ENCODE results near the gene PCDHGA8.
"Not testable (repeated sequence)": the region's sequence is repeated elsewhere in the genome, so short reads cannot be mapped to it uniquely, and the experiment has no call there.

PCDHGA8 gene

DNA sequence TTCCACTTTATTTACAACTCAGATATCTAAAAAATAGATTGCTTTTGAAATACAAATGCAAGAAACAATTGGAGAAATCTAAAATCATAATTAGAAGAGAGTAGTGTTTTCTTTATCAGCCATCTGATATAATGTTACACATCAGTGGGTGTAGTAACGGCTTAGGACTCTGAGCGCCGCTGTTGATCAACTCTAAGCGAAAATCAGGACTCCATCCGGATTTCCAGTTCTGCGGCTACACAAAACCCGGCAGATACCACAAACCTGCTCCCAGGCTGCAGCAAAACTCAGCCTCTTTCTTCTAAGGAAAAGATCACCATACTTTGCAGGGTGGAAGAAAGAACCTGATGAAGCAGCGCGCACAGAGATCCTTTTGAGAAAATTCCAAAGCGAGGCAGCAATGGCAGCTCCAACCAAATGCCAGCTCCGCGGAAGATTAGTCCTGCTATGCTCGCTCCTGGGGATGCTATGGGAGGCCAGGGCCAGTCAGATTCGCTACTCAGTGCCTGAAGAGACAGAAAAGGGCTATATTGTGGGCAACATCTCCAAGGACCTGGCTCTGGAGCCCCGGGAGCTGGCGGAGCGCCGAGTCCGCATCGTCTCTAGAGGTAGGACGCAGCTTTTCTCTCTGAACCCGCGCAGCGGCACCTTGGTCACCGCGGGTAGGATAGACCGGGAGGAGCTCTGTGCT lies 10.3 kb downstream of the PCDHGA8 start, which contains the start of gene PCDHGA9:
PCDHGA9 (plus strand) TSS at position 226 of the 691 bp plus-strand sequence; CDS start at position 401, 175 bp downstream.
- H3K4me3 ChIP-seq (ENCODE audit: low read length, poor library complexity, severe bottlenecking) = no peak within 1 kb of the TSS
- H3K9me3 ChIP-seq (ENCODE audit: insufficient read depth, low read depth, low read length) = no peaks in the 10 kb centered on the region
- H4K20me1 ChIP-seq (ENCODE audit: insufficient read depth, low read length, poor library complexity, severe bottlenecking) = no peaks in the 10 kb centered on the region
- H3K36me3 ChIP-seq (ENCODE audit: insufficient read depth, low read length) = no peaks in the 10 kb centered on the region
- no peak within 1 kb of the TSS for H3K4me2 ChIP-seq (ENCODE audit: low read depth, low read length, poor library complexity, severe bottlenecking)
- H3F3A ChIP-seq (ENCODE audit: low read depth) = no peaks in the 10 kb centered on the region
- H3K79me2 ChIP-seq (ENCODE audit: insufficient read depth, low read length) = no peaks in the 10 kb centered on the region
- TF ChIP-seq, protein P1, sequence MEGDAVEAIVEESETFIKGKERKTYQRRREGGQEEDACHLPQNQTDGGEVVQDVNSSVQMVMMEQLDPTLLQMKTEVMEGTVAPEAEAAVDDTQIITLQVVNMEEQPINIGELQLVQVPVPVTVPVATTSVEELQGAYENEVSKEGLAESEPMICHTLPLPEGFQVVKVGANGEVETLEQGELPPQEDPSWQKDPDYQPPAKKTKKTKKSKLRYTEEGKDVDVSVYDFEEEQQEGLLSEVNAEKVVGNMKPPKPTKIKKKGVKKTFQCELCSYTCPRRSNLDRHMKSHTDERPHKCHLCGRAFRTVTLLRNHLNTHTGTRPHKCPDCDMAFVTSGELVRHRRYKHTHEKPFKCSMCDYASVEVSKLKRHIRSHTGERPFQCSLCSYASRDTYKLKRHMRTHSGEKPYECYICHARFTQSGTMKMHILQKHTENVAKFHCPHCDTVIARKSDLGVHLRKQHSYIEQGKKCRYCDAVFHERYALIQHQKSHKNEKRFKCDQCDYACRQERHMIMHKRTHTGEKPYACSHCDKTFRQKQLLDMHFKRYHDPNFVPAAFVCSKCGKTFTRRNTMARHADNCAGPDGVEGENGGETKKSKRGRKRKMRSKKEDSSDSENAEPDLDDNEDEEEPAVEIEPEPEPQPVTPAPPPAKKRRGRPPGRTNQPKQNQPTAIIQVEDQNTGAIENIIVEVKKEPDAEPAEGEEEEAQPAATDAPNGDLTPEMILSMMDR (conservative IDR thresholded peaks at IDR 0.05; ENCODE audit: low read length) = peak; percentile 36
- no peak for TF ChIP-seq EZH2phosphoT487 (IDR thresholded peaks at IDR 0.05; ENCODE audit: borderline replicate concordance)
- no peak within 1 kb of the TSS for H2AFZ ChIP-seq (ENCODE audit: low read length)
- no peaks in the 10 kb centered on the region for H3K4me1 ChIP-seq (ENCODE audit: insufficient read depth, low read length, poor library complexity, severe bottlenecking)
- no peaks in the 10 kb centered on the region for H3K27me3 ChIP-seq (ENCODE audit: insufficient read depth, low read length, poor library complexity, severe bottlenecking)
- no peaks in the 10 kb centered on the region for H3K9me2 ChIP-seq (replicated peaks; ENCODE audit: low read depth, low read length)
- no peak within 1 kb of the TSS for H3K9ac ChIP-seq (ENCODE audit: low read depth, low read length, poor library complexity, severe bottlenecking)

- Histone ChIP-seq H3K4me3 (ENCODE audit: low read length, poor library complexity, severe bottlenecking) (no peak overlapping the region), H3F3A (ENCODE audit: low read depth) (no peaks in the 10 kb centered on the region), H4K20me1 (ENCODE audit: insufficient read depth, low read length, poor library complexity, severe bottlenecking) (no peaks in the 10 kb centered on the region), H3K9ac (ENCODE audit: low read depth, low read length, poor library complexity, severe bottlenecking) (no peak overlapping the region), H3K27me3 (ENCODE audit: insufficient read depth, low read length, poor library complexity, severe bottlenecking) (no peaks in the 10 kb centered on the region), H3K79me2 (ENCODE audit: insufficient read depth, low read length) (no peaks in the 10 kb centered on the region), H3K36me3 (ENCODE audit: insufficient read depth, low read length) (no peaks in the 10 kb centered on the region), H3K4me2 (ENCODE audit: low read depth, low read length, poor library complexity, severe bottlenecking) (no peak overlapping the region), H3K9me2 (replicated peaks; ENCODE audit: low read depth, low read length) (no peaks in the 10 kb centered on the region), H3K9me3 (ENCODE audit: insufficient read depth, low read depth, low read length) (no peaks in the 10 kb centered on the region), H2AFZ (ENCODE audit: low read length) (no peak overlapping the region), H3K4me1 (ENCODE audit: insufficient read depth, low read length, poor library complexity, severe bottlenecking) (no peaks in the 10 kb centered on the region)
- TF ChIP-seq, protein P1 (conservative IDR thresholded peaks at IDR 0.05; ENCODE audit: low read length) = no peak
- TF ChIP-seq EZH2phosphoT487 (IDR thresholded peaks at IDR 0.05; ENCODE audit: borderline replicate concordance) = no peak
Observed at GRCh38 chr5:141403387-141403786, 11.0 kb downstream of the PCDHGA8 start.

DNA sequence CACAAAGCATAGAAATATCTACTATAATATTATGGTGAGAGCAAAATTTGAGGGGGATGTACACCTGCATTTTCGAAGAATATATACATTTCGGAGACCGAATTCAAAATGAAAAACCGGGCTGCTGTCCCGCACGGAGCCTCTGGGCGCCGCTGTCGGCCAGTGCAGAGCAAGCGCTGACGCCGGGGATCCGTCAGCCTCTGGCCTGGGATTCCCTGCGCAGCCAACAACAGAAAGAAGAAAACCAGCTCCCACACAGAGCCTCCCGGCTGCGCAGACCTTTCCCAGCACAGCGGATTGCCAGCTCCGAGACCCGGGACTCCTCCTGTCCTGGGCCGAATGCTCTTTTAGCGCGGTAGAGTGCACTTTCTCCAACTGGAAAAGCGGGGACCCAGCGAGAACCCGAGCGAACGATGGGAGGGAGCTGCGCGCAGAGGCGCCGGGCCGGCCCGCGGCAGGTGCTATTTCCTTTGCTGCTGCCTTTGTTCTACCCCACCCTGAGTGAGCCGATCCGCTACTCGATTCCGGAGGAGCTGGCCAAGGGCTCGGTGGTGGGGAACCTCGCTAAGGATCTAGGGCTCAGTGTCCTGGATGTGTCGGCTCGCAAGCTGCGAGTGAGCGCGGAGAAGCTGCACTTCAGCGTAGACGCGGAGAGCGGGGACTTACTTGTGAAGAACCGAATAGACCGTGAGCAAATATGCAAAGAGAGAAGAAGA lies 15.5 kb downstream of the PCDHGA8 start, which contains the start of gene PCDHGB6:
PCDHGB6 (plus strand) TSS at position 232 of the 716 bp plus-strand sequence; CDS start at position 414, 182 bp downstream.
- H4K20me1 ChIP-seq (ENCODE audit: insufficient read depth, low read length, poor library complexity, severe bottlenecking); H3K9me3 ChIP-seq (ENCODE audit: insufficient read depth, low read depth, low read length); H3K4me3 ChIP-seq (ENCODE audit: low read length, poor library complexity, severe bottlenecking); H2AFZ ChIP-seq (ENCODE audit: low read length); H3K79me2 ChIP-seq (ENCODE audit: insufficient read depth, low read length); H3K9me2 ChIP-seq (replicated peaks; ENCODE audit: low read depth, low read length); H3F3A ChIP-seq (ENCODE audit: low read depth); H3K4me1 ChIP-seq (ENCODE audit: insufficient read depth, low read length, poor library complexity, severe bottlenecking); H3K4me2 ChIP-seq (ENCODE audit: low read depth, low read length, poor library complexity, severe bottlenecking); H3K27me3 ChIP-seq (ENCODE audit: insufficient read depth, low read length, poor library complexity, severe bottlenecking); H3K9ac ChIP-seq (ENCODE audit: low read depth, low read length, poor library complexity, severe bottlenecking); H3K36me3 ChIP-seq (ENCODE audit: insufficient read depth, low read length): not testable (repeated sequence)
